ENCODE data around the gene CDH13.

Gene CDH13

DNA sequence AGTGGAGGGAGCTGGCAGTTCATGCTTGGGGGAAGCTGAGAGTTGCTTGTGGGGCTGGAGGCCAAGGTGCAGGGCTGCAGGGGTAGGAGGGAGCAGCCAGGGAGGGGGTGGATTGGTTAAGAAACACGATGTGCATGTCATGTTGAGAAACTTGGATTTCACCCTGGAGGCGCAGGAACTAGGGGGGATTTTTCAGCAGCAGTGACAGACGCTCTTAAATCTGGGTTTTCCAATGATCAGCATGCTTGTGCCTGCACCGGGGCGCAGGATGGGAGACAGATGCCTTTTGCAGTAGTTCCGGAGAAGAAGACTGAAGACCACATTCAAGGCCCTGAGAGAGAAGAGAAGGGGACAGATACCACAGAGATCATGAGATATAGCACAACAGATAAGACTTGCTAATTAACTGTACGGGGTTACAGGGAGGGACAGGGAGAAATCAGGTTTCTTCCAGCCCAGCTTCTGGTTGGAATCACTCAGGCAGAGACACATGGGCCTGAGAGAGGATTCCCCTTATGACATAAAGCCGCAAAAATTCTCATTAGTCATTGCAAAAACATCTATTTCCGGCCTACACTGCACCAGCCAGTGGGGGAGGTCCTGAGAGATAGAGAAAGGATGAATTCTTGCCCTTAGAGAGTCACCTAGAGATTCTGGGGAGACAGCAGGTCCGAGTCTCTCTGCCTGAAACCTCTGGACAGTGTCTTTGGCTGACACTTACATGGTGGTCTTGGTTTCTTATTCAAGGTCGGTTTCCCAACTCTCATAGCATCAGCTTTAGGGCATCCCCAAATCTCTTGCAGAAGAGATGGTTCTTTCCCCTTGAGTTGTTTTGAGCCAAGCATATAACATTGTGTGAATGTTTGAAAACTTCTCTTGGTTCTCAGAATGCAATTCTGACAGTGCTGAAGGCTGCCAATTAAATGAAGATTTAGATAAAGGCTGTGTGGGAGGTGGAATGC lies 27.1 kb downstream of the CDH13 start:
- DNase-seq: peak; percentile 79

DNA sequence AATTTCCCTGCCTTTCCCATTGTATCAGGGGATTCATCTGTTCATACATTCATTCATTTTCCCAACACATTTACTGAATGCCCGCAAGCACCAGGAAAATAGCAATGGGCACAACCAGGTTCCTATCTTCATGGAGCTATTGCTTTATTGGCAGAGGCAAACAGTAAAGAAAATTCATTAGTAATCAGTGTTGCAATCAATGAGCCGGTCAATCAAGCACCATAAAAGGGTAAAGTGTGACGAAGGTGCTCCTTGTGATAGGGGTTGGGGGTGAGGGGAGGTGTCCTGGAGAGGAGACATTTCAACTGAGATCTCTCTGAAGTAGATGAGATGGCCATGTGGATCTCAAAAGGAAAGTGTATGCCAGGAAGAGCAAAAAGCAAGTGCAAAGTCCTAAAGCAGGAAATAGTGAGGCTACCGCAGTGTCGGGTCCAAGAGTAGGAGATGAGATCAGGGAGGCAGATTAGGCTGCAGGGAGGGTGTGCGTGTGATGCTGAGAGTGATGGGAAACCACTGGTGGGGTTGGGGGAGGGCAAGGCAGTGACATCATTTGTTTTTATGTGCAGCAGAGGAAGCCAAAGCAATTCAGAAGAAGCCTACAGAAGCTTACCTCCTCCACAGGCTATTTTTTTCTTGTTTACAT lies 28.4 kb downstream of the CDH13 start:
- peak; percentile 89 for DNase-seq

DNA sequence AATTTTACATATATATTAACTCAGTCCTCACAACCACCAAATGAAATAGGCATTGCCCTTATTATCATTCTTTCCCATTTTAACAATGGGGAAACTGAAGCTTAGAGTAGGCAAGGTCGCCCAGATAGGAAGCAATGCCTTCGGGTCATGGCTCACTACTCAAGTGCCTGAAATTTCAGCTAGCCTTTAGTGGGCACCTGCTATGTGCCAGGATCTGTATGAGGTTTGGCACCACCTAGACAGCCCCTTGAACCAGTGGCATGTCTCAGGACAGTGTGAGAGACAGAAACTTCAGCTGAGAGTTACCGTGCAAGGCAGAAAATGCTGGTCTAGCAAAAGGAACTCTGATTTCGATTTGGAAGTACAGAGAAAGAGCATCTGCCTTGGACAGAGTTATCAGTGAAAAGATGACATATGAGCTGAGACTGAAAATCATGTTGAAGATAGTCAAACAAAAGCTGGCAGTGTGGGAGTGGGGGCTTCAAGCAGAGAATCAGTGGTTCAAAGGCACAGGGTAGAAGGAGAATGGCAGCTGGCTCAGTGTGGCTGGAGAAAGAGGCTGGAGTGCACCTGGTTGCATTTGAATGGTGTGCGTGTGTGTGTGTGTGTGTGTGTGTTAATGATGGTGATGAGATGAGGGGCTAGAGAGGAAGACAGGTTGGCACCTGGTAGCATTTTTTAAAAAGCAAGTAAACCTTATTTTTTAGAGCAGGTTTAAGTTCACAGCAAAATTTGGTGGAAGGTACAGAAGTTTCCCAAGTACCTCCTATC lies 29.1 kb downstream of the CDH13 start:
- DNase-seq: no peak

DNA sequence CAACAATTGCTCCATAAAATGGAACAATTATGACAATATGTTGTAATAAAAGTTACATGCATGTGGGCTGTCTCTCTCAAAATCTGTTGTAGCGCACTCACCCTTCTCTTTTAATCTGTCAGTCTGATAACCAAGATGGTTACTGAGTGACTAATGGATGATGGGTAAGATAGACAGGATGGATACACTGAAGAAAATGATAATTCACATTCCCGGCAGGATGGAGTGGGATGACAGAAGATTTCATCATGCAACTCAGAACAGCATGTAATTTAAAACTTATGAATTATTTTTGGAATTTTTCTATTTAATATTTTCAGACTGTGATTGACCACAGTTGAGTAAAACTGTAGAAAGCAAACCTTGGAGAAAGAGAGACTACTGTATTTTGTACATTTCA lies 30.5 kb downstream of the CDH13 start:
- DNase-seq: no peak

DNA sequence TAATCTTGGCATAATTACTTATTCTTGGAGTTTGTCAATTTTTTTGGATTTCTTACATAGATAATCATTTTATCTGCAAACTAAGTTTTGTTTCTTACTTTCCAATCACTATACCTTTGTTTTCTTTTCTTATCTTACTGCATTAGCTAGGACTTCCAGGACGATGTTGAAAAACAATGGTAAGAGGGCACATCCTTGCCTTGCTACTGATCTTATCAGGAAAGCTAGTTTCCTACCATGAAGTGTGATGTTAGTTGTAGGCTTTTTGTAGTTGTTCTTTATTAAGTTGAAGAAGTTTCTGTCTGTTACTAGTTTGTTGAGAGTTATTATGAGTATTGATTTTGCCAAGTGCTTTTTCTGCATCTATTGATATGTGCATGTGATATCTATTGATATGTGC lies 31.0 kb downstream of the CDH13 start:
- peak; percentile 14 for DNase-seq

DNA sequence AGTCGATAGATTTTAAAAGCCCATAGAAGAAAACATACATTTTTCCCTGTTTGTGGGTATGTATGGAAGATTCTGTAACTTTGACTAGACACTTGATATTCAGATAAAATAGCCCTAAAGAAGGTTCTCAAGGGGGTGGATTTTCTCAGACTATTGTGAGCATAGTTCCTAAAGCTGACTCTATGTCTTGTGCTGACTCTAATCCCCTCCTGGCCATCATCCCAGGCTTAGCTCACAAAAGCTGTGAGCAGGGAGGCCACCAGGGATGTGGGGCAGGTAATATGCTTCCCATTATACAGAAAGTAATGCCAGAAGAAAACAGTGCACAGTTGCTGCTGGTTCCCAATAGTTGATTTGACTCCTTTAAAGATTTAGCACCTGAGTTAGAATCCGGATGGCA lies 32.0 kb downstream of the CDH13 start:
- no peak for DNase-seq

DNA sequence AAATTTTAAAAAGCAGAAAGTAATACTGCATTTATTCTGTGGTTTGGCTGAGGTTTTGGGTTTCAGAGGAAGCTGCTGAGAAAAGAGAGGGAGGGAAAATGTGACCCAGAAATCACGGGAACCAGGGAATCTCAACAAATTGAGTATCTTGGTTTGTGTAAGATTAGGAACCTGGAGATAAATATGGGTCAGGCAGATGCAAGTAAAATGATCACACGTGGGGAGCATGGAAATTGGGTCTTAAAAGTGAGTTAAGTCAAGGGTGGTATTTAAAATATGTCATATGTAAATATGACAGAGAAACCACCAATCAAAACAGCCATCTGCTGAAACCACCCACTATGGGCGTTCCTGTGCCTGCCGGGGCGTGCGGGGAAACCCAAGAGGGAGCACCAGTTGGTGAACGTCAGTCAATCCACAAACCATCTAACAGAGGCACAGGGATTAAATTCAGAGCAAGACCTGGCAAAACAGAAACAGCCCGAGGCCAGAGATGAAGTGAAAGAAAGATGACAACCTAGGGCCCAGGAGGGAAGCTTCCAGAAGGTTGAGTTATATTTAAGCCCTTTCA lies 33.4 kb downstream of the CDH13 start:
- peak; percentile 71 for DNase-seq

DNA sequence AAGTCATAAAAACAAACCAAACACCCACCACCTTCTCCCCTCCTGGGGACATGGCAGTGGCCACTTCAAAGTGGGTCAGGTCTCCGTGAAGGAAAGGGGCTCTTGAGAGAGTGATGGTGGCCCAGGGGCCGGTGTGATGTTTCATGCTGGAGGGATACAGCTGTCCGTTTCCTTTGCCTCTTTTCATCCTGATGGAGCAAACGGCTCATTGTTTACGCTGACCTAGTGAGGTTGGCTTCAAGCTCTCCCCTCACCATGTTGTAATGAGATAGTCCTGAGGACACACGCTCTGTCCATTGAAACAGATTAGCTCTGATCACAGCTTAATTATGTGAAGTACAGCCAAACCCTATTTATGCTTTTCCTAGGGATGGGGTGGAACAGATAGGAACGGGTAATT lies 34.2 kb downstream of the CDH13 start:
- no peak for DNase-seq

DNA sequence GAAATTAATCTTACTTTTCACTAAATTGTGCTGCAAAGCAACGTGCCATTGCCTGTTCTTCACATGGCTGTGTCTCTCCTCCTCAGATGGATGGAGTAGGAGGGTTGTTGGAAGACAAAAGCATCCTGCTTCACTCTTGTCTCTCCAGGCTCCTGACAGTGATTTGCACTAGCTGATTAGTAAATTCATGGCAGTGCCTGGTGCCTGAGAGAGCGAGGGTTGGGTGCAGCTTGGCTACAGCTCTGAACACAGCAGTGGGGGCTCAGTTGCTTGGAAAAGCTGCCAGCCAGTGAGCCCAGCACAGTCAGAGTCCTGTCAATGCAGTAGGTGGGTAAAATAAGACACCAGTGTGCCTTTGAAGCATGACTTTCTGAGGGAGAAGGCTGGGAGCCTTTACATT lies 37.4 kb downstream of the CDH13 start:
- DNase-seq: no peak

DNA sequence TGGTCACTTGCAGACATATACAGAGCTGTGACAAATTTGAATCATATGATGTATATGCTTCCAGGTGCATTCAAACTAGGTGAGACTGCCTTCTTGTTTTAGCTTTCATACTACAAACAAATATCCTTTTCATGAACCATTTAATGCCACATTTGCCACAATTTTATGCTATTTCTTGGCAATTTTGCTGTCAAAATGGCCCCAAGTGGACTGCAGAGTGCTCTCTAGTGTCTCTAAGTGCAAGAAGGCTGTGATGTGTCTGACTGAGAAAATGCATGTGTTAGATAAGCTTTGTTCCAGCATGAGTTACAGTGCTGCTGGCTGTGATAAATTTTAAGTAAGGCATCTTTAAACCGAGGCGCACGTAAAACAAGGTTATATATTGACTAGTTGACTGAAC lies 38.3 kb downstream of the CDH13 start:
- no peak for DNase-seq

DNA sequence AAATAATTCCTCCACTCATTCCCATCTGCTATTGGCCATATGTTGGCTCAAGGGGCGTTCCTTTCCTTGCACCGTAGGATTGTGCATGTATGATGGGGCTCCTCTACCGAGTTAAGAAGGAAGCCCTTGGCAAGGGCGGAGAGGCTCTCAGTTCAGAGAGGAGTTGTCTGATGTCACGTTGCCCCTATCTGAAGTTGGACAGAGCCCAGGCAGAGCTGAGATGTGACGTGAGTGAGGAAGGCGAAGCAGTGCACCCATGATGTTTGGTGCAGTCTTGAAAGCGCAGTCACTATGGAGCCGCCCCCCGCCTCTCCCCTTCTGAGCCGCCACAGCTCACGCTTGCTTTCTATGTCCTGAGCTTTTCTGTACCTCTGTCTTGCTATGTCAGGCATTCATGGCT lies 40.7 kb downstream of the CDH13 start:
- no peak for DNase-seq

DNA sequence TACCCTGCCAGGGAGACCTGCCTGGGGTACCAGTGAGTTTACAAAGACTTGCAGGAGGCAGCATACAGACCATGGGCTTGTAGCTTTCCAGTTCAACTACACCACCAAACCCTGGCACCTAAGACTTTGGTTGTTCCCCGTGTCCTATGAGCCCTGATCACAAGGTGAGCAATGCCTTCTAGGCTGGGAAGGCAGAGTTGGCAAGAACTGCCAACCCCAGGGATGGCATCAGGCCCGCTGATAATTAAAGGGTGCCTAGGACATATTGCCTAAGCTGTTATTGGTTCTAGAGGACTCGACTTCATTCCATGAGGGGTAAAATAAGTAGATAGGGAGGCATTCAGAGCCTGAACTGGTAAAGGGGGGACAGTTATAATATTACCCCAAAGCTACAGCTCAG lies 41.3 kb downstream of the CDH13 start:
- DNase-seq: no peak

DNA sequence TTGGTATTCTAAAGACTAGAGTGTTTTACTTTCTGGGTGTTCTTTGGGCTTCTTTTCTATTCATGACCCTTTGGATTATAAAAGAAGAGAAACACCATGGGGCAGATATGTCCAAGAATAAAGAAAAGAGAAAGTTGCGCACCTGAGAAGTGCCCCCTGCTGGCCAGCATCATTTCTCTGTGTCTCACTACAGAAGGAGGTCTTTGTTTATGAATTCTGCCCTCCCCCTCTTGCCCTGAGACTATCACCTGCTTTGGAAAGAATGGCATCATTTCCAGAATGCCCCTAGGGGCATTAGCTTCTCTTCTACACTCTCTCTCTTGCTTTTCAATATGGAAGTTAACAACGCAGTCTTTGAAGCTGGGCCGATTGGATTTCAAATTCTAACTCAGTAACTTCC lies 45.0 kb downstream of the CDH13 start:
- peak; percentile 48 for DNase-seq

DNA sequence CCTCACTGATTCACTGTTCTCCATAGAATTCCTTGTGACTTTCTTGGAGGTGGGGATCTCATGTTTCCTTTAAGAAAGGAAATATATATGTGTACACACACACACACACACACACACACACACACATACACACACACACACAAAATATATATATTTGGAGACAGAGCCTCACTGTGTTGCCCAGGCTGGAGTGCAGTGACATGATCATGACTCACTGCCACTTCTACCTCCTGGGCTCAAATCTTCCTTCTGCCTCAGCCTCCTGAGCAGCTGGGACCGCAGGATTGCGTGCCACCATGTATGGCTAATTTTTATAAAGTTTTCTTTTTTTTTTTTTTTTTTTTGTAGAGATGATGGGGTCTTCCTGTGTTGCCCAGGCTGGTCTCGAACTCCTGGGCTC lies 45.9 kb downstream of the CDH13 start:
- DNase-seq: no peak

DNA sequence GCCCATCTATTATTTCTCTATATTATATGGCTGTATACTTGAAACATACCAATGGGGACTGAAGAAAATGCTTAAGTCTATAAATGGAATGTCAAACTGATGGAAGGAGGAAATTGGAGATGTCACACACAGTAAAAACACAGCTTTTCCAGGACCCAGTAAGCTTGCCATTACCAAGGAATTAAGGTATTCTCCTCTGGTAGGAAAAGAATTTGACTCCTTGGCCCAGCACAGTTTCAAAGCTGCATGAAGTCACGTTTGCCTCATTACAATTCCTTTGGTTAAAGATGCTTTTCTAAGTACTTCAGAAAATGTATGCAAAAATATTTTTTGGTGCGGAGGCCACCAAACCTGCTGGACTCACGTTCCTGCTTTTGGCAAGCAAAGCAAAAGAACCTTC lies 48.5 kb downstream of the CDH13 start:
- no peak for DNase-seq

DNA sequence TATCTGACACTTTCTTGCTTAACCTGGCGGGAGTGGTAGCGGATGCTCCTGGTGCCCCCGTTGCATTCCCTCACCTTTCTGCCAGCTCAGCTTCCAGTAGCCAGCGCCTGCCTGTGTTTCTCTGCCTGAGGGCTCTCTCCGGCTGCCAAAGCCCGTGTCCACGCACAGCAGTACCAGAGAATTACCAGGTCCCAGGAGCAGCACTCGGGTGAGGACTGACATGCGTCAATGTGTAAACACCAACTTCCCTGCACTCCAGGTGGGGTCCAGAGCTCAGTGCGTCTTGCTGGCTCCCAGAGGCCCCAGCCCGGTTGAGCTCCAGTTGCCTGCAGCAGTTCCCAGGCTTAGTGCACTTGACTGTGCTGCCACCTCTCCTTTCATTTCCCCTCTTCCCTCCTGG lies 54.8 kb downstream of the CDH13 start:
- no peak for DNase-seq

DNA sequence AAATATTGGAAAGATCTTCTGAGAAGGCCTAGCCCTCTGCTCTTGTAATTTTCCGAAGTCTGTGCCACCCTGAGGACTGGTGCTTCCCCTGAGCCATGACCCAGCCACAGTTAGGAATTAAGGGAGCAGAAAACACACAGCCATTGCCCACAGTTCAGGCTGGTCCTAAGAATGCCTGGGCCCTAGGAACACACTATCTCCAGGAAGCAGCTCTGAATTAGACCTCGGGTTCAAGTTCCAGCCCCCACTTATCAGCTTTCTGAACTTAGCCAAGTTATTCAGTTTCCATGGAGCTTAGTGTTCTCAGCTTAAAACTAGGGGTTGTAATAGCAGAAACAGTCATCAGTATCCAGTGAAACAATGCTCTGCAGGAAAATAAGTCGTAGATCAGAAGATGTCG lies 56.0 kb downstream of the CDH13 start:
- DNase-seq: no peak

DNA sequence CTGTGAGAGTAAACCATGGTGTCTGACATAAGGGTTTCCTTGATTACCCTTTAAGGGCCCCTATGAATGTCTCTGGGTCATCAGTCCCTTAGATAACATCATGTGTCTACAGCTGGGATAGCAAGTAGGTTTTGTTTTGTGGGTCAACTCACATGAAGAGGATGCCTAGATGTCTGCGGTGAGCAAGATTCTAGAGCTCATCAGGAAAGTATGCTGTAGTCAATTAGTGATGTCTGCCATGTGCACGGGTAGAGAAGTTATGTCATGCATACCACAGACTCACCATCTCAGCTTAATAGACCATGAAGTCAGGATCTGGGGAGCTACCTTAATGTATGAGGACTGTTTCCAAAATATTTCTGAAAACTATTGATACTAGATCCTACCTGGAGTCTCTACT lies 57.5 kb downstream of the CDH13 start:
- DNase-seq: no peak

DNA sequence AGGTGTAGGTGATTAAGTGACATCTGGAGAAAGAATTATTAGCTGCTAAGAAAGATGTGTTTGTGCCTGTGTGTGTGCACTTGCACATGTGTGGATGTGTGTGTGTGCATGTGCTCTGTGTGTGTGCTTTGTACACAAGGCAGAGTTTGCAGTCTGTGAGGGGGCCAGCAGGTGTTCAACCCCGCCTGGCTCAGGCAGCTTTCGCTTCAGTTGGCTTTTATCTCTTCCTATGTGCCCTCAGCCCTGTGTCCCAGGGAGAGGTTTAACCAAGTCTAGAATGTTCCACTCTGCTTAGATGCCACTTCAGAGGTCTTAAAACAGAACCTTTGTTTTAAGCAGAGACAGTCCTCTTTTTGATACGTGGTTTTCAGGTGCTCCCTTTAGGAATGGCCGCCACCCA lies 58.8 kb downstream of the CDH13 start:
- no peak for DNase-seq

DNA sequence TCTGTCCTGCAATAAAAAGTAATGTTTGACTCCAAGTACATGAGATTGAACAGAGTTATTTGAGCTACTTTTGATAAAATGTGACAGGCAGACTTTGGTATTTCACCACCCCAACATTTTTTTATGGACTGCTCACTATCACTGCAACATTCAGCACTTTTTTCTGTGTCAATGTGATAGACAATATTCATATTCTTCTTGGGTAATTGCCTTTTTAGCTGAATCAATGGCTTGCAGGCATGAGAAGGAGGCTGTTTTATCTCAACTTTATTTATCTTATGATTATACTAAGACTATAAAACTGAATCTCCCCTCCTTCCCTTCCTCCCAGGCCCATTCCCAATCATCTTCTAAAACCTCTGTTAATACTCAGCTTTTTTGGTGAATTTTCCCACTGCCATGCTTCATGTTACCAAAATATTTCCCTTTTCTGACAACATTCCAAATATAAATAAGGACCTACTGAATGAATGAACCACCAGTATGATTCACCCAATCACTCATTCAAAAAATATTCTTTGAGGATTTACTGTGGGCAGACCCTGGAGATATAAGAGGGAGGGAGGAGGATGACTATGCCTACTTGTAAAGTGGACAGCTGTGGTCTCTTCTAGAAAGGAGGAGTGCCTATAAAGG lies 67.6 kb downstream of the CDH13 start:
- no peak for DNase-seq

DNA sequence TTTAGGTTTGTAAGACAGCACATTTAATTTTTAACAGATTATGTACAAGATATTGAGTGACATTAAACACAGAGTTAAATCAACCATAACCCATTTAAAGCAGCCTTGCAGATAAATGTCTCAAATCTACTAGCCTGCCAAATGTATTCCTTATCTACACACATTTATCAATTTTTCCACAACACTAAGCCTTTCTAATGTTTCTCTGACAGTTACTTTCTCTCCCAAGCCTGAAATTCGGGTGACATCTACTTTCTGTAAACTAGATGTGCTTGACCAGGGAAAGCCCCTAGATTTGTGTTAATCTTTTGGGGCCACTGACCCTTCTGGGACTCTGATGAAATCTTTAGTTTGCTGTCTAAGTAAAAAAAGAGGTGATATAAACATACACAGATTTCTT lies 69.0 kb downstream of the CDH13 start:
- DNase-seq: no peak

DNA sequence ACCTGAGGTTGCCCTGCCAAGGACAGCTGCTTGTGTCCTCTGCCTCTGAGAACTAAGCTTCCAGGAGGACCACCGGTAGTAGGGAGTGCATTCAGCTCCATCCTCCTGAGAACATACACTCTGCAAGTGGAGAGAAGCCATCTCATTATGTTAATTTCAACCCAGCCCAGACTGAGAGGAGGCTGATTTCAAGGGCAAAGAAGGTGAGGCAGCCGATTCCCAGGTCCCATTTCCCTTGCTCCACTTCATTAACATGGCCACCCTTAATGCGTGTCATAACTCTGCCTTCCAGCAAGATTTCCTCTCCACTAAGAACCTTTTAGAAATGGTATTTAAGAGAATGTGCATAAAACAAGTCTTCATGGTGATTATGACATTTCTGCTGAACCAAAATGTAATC lies 72.5 kb downstream of the CDH13 start:
- no peak for DNase-seq
